Suprapubic skin (tissue), 4 donors: ENCODE data around the gene FSIP1. TPM values are rescaled to one million over a fixed set of nuclear protein-coding genes. Genes with fewer than 3 reads are reported as not detected.

Source experiments
- DNase-seq, 2 donors: peaks; one replicate each; pipeline ENCODE4 v3.0.0-alpha.2; 2019; ENCODE audit warnings: low spot score in 2 of 2
- H3K27ac ChIP-seq: fragments of 200-600 bp; sonication (generic); one replicate; pipeline ENCODE4 v1.5.1; 2019
- H3K27me3 ChIP-seq: fragments of 200-600 bp; sonication (generic); one replicate; pipeline ENCODE4 v1.5.1; 2019
- H3K36me3 ChIP-seq: fragments of 200-600 bp; sonication (generic); one replicate; pipeline ENCODE4 v1.5.1; 2019
- H3K4me1 ChIP-seq: fragments of 200-600 bp; sonication (generic); one replicate; pipeline ENCODE4 v1.5.1; 2019
- H3K4me3 ChIP-seq: fragments of 200-600 bp; sonication (generic); one replicate; pipeline ENCODE4 v1.5.1; 2019; ENCODE audit warnings: mild to moderate bottlenecking
- H3K9me3 ChIP-seq: fragments of 200-600 bp; sonication (generic); one replicate; pipeline ENCODE4 v1.5.1; 2019
- EP300 ChIP-seq: sonication (generic); formaldehyde crosslinking; IDR thresholded peaks from one replicate; pipeline ENCODE4 v1.6.1; 2017; ENCODE audit warnings: antibody characterized with exemption
- POLR2A ChIP-seq, 2 donors: fragments of 450-650 bp; IDR thresholded peaks; one replicate each; pipeline ENCODE4 v1.6.1; 2017; ENCODE audit warnings: antibody characterized with exemption in 2 of 2, mild to moderate bottlenecking in 2 of 2, moderate library complexity in 2 of 2
- POLR2AphosphoS5 ChIP-seq, 3 donors: sonication (generic); formaldehyde crosslinking; IDR thresholded peaks; one replicate each; pipeline ENCODE4 v1.6.1; 2017; ENCODE audit warnings: antibody characterized with exemption in 3 of 3
- WGBS: methylation state at CpG from one replicate; pipeline ENCODE4 v1.1.5; 2018; 5-methylcytosine and 5-hydroxymethylcytosine counted together
- total RNA-seq, 4 donors: library from RNA; depleted of rRNA; stranded (reverse); fragments of >200 nt; gene quantifications; one replicate each; pipeline ENCODE4 v1.1.0, GENCODE V29; 2016
- TF ChIP-seq, protein P1 (sequence below), 2 donors: fragments of 200-600 bp in 1 of 2; fragments of 450-650 bp in 1 of 2; sonication (generic) in 1 of 2; IDR thresholded peaks; one replicate each; pipeline ENCODE4 v1.5.1; 2016 to 2019; ENCODE audit warnings: antibody characterized with exemption in 2 of 2, mild to moderate bottlenecking in 1 of 2, moderate library complexity in 1 of 2

Gene FSIP1
- total RNA-seq, 4 donors from 2014 or later = 0.21 to 0.24 TPM; not detected in 2

DNA sequence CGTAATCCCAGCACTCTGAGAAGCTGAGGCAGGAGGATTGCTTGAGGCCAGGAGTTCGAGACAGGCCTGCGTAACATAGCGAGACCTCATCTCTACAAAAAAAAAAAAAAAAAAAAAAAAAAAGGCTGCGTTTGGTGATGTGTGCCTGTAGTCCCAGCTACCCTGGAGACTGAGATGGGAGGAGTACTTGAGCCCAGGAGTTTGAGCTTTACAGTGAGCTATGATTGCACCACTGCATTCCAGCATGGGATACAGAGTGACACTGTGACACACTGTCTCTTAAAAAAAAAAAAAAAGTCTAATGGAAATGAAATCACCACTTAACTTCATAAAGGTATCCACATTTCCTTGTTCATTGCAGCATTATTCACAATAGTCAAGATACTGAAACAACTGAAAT is 136.2 kb downstream of the FSIP1 start:
- WGBS = 98% methylated on average over 5 of the region's 5 CpGs
- Histone ChIP-seq H3K4me3 (no peak overlapping the region), H3K4me1 (peaks cover 10% of the 10 kb centered on the region), H3K27ac (no peak overlapping the region), H3K9me3 (no peaks in the 10 kb centered on the region), H3K27me3 (no peaks in the 10 kb centered on the region), H3K36me3 (no peaks in the 10 kb centered on the region)
- TF ChIP-seq POLR2A (IDR thresholded peaks at IDR 0.05) (no peak), EP300 (no peak), POLR2AphosphoS5 (IDR thresholded peaks at IDR 0.05) (no peak)
- TF ChIP-seq, protein P1, sequence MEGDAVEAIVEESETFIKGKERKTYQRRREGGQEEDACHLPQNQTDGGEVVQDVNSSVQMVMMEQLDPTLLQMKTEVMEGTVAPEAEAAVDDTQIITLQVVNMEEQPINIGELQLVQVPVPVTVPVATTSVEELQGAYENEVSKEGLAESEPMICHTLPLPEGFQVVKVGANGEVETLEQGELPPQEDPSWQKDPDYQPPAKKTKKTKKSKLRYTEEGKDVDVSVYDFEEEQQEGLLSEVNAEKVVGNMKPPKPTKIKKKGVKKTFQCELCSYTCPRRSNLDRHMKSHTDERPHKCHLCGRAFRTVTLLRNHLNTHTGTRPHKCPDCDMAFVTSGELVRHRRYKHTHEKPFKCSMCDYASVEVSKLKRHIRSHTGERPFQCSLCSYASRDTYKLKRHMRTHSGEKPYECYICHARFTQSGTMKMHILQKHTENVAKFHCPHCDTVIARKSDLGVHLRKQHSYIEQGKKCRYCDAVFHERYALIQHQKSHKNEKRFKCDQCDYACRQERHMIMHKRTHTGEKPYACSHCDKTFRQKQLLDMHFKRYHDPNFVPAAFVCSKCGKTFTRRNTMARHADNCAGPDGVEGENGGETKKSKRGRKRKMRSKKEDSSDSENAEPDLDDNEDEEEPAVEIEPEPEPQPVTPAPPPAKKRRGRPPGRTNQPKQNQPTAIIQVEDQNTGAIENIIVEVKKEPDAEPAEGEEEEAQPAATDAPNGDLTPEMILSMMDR (IDR thresholded peaks at IDR 0.05) = no peak
- DNase-seq = no peak

DNA sequence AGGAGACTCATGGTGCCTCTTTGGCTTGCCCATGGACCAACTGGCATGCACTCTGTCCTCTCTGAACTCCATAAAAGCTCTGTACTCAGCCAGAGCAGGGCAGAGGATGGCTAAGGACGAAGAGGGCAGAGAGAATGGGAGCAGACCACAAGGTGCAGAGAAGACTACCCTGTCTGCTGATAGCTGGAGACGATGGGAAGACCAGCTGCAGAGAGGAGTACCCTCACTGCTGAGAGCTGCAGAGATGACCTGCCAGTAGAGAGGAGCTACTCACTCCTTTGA is 136.7 kb downstream of the FSIP1 start:
- H3K36me3 ChIP-seq = no peaks in the 10 kb centered on the region
- no peaks in the 10 kb centered on the region for H3K9me3 ChIP-seq
- TF ChIP-seq, protein P1 (IDR thresholded peaks at IDR 0.05) = no peak
- peaks cover 14% of the 10 kb centered on the region for H3K4me1 ChIP-seq
- 100% methylated on average over 2 of the region's 2 CpGs for WGBS
- H3K27ac ChIP-seq = no peak overlapping the region
- no peak for DNase-seq
- no peaks in the 10 kb centered on the region for H3K27me3 ChIP-seq
- H3K4me3 ChIP-seq = no peak overlapping the region

DNA sequence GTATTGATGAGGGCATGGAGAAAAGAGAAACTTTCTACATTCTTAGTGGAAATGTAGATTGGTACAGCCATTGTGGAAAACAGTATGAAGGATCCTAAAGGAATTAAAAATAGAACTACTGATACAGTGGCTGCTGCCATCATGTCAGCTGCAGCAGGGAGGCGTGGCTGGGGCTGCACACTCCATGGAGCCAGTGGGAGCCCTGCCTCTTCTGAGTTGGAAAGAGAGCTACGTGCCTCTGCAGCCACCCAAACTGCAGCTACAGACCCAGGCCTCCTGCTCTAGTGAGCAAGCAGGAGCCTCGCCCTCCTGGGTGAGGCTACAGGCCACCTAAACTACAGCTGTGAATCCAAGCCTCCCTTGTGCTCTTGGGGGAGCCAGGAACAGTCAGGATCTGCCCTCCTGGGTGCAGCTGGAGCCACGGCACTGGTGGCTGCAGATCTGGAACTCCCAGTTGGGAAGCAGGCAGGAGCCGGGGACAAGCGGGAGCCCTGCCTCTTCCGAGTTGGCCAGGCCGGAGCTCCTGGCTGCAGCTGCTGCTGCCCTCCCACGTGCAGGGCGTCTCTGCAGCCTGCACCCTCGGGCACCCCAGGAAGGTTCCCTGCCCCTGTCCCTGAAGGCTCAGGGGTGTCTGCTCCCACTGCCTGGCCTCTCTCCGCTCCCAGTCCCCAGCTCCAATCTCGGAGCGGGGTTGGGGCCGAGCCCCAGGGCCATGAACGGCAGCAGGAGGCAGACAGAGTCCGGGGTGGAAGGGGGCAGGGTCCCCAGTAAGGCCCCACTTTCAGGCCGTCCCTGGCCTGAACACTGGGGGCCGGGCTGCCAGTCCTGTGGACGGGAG is 137.3 kb downstream of the FSIP1 start:
- Histone ChIP-seq H3K4me1 (peaks cover 14% of the 10 kb centered on the region), H3K27me3 (no peaks in the 10 kb centered on the region), H3K36me3 (no peaks in the 10 kb centered on the region), H3K27ac (no peak overlapping the region), H3K4me3 (no peak overlapping the region), H3K9me3 (no peaks in the 10 kb centered on the region)
- TF ChIP-seq EP300 = no peak
- no peak for TF ChIP-seq POLR2AphosphoS5 (IDR thresholded peaks at IDR 0.05)
- TF ChIP-seq, protein P1 (IDR thresholded peaks at IDR 0.05) = no peak
- TF ChIP-seq POLR2A (IDR thresholded peaks at IDR 0.05) = no peak
- DNase-seq = no peak
- WGBS = 54% methylated on average over 3 of the region's 20 CpGs

DNA sequence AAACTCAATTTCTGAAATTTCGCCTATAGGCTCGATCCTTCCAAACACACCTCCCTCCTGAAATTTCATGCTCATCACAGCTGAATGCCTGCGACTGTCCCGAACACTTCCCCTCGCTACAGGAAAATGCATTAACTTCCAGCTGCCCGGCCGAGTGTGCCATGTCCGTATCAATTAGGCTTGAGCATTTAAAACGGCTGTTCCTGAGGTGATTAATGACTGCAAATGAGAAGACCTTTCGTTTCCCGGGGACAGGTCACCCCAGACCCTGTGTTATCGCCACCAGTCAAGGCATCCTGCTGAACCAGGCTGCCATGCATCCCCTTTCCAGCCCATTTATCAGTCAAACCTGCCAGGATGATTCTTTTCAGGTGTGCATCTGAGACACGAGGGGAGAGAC is 138.5 kb downstream of the FSIP1 start:
- no peak overlapping the region for H3K27ac ChIP-seq
- no peak for DNase-seq
- no peaks in the 10 kb centered on the region for H3K36me3 ChIP-seq
- H3K4me1 ChIP-seq = peaks cover 14% of the 10 kb centered on the region
- H3K4me3 ChIP-seq = no peak overlapping the region
- 84% methylated on average over 13 of the region's 13 CpGs for WGBS
- H3K9me3 ChIP-seq = no peaks in the 10 kb centered on the region
- TF ChIP-seq POLR2AphosphoS5 (IDR thresholded peaks at IDR 0.05) (no peak), EP300 (no peak), POLR2A (IDR thresholded peaks at IDR 0.05) (no peak)
- TF ChIP-seq, protein P1 (IDR thresholded peaks at IDR 0.05) = no peak
- H3K27me3 ChIP-seq = no peaks in the 10 kb centered on the region

DNA sequence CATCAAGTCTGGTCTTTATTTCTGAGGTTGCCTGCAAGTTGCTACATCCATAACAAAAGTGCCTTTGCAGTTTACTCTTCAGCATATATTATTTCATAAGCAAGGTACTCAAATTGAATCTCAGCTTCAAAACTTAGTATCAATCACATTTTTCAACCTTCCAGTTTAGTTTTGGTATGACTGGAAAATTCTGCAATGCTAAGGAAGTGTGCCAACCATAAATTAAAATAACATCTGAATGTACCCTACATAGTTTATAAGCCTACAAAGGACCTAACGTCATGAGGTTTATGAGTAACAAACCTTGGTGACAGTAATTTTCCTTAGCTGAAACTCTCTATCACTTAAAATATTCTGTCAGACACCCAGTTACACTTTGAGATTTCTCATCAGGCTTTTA is 138.9 kb downstream of the FSIP1 start:
- Histone ChIP-seq H3K4me3 (no peak overlapping the region), H3K36me3 (no peaks in the 10 kb centered on the region), H3K27ac (no peak overlapping the region), H3K9me3 (no peaks in the 10 kb centered on the region), H3K27me3 (no peaks in the 10 kb centered on the region), H3K4me1 (peaks cover 14% of the 10 kb centered on the region)
- 76% methylated on average over 1 of the region's 1 CpG for WGBS
- DNase-seq = no peak
- no peak for TF ChIP-seq POLR2AphosphoS5 (IDR thresholded peaks at IDR 0.05)
- TF ChIP-seq, protein P1 (IDR thresholded peaks at IDR 0.05) = no peak
- no peak for TF ChIP-seq POLR2A (IDR thresholded peaks at IDR 0.05)
- TF ChIP-seq EP300 = no peak
